ENCODE measurements around the gene VEGFA.

- TF ChIP-seq POLR2AphosphoS5 (IDR thresholded peaks at IDR 0.05; ENCODE audit: low read depth, low read length) (no peak), POLR2A (IDR thresholded peaks at IDR 0.05; ENCODE audit: low read depth, low read length) (no peak), TAF1 (IDR thresholded peaks at IDR 0.05; ENCODE audit: borderline replicate concordance, low read depth, low read length) (no peak)
These were observed 27.2 kb downstream of the VEGFA start for GRCh38 chr6:43796903-43797890.
